Superior temporal gyrus (tissue), 1 donor: ENCODE data around the gene CREB5.

ENCODE experiments used
- DNase-seq: peaks from one replicate; pipeline ENCODE4 v3.0.0-alpha.2; 2016; ENCODE audit errors: extremely low spot score

The CREB5 gene

DNA sequence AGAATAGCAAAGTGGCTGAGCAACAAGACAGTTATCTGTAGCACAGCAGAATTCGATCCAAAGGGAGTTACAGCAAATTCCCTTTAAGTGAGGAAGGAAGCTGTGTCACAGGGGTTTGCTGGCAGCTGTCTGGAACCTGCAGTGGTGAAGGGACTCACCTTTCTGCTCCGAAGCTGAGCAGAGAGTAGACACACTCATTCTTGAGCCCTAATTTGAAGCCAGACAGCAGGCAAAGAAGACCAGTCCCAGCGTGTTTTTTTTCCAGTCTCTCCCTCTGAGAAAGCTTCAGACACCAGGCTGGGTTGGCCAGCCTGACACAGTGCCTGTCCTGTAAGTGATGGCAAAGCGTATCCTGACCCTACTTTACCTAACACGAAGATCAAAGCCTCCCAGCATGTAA, 335.1 kb downstream of the CREB5 start:
- no peak for DNase-seq

DNA sequence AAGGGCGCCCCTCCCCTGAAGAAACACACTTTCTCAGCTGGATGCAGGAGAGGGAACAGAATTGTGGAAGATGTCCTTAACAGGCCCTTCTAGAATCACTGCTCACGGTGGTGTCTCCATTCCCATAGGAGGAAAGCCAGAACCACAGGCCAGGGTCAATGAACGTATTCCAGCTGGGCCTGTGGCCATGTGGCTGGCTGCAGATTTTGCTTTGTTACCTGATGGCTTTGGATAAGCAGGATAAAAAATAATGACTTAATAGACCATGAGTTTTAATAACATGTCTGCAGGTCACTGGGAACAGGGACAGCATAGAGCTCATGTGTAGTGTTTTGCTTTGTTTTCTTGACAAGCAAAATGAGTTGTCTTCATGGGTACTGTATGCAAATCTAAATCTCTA, 335.5 kb downstream of the CREB5 start:
- no peak for DNase-seq

DNA sequence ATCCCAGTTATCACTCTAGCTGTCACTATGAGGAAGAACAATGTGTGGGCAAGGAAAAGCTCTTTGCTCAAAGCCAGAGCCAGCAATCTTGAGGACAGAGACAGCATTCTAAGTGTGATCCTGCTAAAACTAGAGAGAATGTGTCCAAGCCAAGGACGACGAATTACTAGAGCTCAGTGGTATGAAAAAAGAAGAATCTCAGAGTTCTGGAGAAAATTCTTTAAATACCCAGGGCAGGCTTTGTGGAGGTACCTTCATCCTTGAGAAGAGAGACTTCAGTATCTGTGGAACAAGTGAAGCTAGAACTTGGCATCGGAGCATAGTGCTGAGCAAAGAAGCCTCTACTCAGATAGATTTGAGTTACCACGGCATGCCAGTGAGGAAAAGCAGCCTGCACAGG, 336.0 kb downstream of the CREB5 start:
- DNase-seq = peak; percentile 67

DNA sequence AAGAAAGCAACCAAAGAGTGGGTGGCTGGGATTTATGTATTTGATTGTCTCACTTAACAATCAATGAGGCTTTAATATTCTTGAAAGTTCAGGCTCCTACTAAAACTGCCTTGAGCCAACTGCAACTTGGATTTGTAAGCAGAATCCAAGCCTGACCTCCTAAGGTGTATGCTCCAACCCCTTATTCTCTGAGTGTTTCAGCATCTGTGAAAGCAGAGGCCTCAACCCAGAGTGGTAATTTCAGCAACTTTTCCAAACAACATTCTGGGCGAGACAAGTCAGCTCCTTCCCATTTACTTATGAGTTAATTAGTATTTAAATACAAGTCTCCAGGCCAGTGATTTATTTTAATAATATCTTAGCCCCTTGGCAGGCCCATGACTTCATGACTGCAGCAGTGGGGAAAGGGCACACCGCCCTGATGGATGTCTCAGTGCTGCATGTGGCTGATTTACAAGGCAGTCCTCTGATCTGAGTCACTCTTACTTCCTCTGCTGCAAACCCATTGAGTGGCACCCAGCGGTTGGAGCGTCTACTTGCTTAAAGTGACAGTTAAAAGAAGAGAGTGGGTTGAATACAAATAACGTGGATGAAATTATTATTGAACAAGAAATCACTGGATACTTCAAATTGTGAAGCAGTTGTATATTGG, 336.7 kb downstream of the CREB5 start:
- DNase-seq = no peak

DNA sequence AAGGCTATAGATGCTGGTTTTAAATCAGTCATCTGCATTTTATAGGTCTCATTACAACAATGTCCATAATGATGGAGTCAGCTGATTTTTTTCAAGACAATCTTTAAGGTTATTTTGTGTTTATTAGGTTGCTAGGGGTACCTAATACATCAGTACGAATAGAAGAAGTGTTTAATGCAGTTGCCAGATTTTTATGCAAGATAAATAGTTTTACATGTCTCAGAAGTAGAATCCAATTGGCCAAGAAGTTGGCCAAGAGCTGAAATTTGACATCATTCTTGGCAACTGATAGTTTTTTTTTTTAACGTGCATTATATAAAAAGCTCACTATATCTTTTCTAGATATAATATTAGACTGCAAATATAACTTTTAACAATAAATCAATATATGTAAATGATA, 337.3 kb downstream of the CREB5 start:
- DNase-seq = no peak

DNA sequence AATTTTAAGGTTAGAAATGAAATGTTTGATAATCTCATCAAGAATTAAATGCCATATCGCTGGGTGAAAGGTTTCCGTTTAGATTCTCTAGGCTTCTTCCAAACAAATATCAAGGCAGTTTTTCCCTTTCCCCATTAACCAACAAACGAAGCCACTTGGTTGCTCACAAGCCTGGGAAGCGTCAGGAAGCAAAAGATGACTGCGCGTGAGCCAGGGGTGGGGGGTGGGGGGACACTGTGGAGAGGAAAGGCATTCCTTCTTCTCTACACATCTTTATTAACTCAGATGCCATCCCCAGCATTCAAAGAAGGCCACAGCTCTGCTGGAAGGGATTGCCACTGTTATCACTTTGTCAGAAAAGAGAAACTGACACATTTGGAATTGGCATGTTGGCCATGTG, 338.7 kb downstream of the CREB5 start:
- DNase-seq = no peak

DNA sequence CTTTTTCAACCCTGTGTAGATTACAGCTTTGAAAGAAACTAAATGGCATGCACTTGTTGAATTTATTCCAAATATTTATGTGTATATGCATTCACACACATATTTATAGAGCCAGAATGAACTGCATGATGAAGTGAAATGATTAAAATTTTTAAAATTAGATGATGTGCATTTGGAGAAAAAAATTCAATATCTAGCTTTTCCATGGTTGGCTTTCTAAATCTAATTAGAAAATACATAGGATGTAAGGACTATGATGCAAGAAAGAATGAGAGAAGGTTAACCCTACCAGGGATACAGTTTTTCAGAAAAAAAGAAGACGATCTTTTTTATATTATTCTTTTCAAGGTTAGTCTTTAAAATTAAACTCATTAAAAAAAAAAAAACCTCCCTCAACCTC, 341.3 kb downstream of the CREB5 start:
- peak; percentile 50 for DNase-seq

DNA sequence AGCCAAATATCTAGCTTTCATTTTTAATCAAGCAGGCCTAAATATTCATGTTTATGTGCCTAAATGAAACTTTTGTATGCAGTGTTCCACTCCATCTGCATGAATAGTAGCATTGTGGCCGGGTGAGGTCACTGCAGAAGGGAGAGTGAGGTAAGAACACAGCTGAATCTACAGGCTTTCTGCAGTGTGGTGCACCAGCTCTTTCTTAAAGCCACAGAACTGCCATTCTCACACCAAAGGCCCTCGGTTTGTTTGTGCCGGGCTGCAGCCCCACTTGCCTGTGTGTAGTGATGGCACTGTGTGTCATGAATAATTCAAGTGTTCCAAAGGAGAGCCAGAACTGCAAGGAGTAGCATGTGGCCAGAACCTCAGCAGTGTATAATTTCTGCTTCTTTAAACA, 341.7 kb downstream of the CREB5 start:
- DNase-seq = peak; percentile 96

DNA sequence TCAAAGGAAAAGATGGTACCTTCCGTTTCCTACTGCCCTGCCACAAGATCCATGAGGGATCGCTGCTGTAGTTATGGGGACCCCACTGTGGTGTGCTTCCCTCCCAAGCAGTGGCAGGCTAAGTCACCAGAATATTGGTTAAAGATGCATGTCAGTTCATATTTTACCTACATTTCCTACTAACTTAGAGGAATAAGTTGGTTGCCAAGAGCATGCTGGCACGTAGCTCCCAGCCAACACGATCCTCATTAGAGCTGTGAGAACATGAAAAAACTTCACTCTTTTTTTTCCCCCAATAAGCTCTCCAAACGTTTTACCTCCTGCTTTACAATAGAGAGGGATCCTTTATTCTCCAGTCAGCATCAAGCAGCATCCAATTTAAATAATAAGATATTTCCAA, 342.1 kb downstream of the CREB5 start:
- DNase-seq = no peak

DNA sequence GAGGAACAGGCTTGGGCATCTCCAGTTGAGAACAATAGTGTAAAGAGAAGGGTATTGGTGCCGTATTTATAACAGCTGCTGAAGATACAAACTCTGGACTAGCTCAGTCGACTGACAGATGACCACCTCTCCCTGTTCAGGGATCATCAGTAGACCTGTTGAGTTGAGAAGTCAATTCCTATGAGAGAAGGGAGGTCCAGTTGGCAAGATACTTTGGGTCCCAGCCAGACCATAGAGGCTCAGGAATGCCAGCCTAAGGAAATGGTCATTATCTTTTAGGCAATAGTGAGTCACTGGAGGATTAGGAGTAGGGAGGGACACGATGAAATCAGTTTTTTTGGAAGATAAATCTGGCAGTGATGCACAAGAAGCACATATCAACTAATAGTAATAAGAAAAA, 342.9 kb downstream of the CREB5 start:
- DNase-seq = no peak

DNA sequence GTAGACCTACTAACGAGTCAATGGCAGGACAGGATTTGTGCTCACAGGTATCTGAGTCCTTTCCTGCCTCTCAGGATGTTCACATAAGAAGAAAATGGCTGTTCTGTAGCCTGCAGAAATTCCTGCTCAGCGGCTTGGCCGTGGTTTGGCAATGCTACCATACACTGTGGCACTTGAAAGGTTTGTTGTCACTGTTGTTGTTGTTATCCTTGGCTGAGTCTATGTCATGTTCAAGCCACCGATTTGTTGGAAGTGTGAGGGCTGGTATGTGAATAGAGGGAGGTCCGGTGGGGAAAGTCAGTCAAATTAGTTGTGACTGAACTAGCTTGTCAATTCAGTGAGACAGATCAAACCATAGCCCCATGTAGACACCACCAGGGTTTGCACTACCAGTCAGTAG, 345.9 kb downstream of the CREB5 start:
- no peak for DNase-seq

DNA sequence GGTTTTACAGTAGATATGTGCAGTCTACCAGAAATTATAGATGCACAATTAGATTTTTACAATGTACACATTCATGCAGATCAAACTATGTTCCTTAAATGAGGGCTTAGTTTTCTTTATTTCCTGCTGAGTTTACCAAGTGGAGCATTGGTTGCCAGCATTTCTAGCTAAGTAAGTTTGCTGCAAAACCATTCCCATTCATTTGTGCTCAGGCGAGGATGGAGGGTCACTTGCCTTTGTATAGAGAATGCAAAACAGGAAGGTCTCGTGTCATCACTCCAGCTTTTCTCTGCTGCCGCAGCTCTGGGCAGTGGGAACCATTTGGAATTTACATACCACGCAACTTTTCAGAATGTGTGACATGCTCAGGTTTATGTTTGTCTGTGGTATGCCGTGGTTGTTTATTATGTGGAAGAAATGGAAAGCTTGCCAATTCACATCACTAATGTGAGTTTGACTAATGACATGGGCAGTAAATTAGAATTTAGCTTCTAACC, 347.2 kb downstream of the CREB5 start:
- no peak for DNase-seq

DNA sequence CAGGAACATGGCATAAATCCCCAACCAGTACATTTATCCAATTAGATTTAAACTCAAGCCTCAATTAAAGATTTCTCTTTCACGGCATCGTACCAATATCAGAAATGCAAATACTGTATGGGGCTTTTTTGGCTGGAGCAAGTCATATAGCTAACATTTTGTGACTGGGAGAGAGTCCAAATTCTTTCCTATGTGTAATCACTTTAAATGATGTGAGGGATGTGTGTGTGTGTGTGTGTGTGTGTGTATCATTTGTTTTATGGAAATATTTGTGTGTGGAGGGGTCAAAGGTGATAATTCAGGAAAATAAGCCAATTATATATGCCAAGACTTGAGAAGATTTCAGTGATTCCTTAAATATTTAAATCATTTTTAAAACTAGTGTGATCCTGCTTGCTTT, 349.2 kb downstream of the CREB5 start:
- no peak for DNase-seq

DNA sequence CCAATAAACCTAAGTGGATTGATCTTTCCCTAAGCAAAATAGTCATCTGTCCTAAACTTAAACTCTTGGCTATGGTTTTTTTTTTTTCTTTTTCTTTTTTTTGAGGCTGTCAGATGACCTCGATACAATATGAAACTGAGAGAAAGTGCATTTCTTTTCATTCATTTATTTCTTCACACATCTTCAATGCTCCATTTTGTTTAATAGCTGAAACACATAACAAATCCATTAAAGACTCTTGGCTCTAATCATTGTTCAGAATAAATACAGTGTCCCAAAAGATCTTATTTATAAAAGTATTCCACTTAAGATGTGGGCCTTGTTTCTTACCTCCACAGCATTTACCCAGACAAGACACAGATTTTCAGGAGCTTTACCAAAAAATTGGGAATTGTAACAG, 350.3 kb downstream of the CREB5 start:
- no peak for DNase-seq

DNA sequence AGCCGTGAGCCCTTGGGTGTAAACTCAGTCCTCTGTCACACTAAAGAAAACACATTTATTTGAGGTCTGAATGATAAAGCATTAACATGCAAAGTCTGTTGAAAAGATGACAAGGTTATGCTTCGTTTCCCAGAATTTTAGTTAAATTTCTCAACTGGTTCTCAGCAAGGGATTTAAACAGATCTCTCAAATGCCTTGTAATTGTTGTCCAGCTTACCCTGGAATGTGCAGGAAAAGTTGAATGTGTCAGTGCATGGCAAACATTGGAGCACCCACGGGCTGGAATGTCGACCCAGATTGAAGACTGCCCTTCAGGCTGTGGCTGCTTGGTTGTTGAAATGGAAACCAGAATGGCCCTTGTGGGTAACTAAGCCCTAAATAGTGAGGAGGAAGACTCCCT, 354.0 kb downstream of the CREB5 start:
- no peak for DNase-seq

DNA sequence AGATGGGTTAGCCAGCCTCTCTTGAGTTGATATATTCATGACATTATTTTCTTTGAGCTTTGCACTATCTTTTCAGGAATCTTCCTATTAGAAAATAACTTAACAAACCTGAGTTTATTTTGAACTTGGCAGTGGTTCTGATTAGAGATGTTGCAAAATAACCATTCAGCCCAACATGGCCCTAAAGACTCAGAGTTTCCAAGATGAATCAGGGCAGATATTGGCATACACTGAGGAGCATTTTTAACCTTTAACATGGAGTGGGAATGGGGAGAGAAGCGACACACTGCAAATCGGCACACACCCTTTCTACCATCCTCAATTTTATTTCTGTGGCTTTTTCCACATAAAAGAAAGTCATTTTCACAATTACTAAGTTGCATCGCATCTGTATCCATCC, 355.0 kb downstream of the CREB5 start:
- DNase-seq = no peak

DNA sequence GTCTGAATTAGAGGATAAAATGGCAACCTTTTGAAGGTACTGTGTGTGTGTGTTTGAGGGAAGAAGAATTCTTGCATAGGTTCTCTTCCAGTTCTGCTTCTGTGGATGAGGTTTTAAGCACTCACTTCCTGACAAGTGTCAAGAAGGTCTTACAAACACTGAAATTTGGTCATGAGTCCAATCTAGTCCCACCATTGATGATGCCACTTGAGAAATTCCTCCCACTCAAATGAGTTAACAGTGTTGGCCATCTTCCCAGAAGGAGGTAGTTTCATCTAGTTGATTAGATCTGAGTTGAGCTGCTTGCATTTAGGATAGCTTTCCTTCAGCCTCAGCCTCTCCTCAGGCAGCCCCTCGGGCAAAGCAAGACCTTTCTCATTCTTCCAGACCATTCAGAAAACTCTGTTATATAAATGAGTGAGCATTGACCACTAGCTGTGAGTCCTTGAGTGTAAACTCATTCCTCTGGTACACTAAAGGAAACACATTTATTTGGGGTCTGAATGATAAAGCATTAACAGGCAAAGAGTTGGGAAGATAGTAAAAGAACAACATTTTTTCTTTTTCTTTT, 356.3 kb downstream of the CREB5 start:
- no peak for DNase-seq

DNA sequence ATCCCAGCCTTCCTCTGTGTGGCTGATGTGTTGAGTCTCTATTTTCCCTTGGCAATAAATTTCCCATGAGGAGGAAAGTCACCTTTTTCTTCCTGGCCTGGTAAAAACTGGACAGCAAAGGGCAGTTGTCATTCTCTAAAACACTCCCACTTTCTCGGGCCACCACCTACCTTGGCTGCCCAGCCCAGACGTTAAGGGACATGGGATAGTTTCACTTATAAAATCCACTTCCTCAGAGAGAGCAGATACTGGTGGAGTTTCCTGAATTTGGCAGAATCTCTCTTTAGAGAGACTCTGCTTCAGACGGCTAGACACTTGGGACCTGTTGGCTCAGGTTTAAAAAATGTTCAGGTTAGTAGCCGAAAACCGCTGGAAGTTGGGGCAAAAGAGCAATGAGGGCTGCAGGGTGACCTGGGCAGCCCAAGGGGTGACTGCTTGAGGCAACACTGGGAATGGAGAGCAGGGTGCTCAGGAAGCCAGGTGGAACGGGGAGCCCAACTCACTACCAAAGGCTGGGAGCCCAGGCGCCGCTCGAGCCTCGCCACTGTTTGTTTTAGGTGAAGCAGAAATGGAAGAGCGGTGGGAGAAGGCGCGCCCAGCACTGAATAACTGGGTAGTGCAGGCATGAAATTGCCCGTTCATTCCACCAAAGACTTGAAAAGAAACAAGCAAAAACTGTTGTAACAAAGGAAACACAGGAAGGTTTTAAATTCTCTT, 359.7 kb downstream of the CREB5 start:
- DNase-seq = no peak

DNA sequence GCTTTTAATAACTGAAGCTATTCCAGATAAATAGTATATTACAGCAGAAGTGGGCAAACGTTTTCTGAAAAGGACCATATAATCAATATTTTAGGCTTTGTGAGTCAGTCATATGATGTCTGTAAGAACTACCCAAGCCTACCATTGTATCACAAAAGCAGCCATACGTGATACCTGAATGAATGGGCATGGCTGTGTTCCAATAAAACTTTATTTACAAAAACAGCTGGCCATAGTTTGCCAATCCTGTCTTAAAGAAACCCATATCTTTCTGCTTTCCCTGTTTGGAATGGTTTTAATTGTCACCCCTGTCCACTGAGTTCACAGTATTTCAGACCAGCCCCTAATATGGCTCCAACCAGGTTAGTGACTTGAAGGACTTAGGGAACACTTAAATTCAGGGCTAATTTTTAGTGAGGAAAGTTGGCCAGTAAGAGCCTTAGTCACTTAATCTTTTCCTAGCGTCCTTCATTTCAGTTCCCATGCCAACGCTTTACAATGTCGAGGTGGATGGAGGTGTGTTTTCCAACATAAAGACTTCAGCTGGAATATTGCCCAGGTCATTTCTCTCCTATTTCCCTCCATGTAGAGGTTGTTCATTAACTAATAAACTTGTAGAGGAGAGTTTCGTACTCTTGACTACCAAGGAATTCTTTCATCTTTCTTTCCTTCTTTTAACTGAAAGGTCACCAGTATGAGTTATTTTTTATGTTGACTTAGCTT, 361.3 kb downstream of the CREB5 start:
- no peak for DNase-seq

DNA sequence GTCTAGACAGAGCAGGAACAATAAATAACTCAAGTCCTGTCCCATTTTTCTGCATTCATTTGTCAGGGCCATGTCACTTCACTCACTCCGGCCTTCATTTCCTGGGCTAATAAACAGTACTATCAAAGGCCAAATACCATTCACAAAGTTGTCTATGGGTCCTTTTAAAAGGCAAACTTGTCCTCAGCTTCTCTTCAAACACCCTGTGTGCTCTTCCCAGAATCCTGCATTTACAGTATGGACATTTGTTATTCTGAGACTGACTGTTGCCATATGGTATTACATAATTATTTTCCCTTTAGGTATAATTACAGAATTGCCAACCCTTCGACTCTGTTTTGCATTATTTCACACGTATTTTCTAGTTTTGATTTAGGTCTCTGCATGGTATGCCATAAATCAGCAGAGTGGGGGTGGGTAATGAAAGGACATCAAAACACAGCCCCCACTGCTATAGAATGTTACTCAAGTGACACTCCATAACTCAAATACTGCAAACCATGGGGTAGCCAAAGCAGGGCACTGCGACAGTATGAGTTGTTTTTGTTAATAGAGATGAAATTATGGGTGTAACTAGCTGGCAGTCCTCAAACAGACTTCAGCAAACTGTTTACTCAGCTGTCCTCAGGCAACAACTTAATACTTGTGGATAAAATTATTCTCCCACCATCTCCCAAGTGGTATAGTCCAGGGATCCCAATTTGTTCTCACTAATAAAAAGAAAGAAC, 362.1 kb downstream of the CREB5 start:
- no peak for DNase-seq

DNA sequence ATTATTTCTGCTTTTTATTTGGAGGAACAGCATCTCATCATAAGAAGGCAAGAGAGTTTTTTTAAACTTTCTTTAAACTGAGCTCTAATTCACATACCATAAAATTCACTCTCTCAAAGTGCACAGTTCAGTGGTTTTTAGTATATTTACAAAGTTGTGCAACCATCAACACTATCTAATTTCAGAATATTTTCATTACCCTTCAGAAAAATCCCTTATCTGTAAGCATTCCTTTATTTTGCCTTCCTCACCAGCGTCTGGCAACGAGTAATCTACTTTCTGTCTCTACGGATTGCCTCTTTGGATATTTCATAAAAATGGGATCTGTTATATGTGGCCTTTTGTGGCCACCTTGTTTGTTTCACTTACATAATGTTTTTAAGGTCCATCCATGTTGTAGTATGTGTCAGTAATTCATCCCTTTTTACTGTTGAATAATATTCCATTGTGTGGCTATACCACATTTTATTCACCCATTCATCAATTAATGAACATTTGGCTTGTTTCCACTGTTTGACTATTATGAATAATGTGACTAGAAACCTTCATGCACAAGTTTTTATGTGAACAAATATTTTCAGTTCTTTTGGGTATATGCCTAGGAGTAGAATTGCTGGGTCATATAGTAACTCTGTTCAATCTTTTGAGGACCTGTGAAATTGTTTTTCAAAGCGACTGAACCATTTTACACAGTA, 364.3 kb downstream of the CREB5 start:
- no peak for DNase-seq
